HG02759 (cell line): ENCODE data around the gene RAD9A.

Source experiments
- ATAC-seq: cut with Tn5 transposase; IDR thresholded peaks from one replicate; pipeline ENCODE4 v1.9.1; 2021; ENCODE audit warnings: mild to moderate bottlenecking, moderate library complexity; ENCODE audit not compliant: unreplicated experiment

Gene RAD9A

GRCh38 chr11:67437809-67438157, 46.0 kb downstream of the RAD9A start:
- no peak for ATAC-seq

- ATAC-seq, result no peak
Measured at GRCh38 chr11:67438158-67438902, 46.5 kb downstream of the RAD9A start.

GRCh38 chr11:67439321-67440228, 47.8 kb downstream of the RAD9A start:
- ATAC-seq, result no peak

GRCh38 chr11:67440229-67441097, 48.7 kb downstream of the RAD9A start:
- ATAC-seq, result no peak

GRCh38 chr11:67441098-67441563, 49.3 kb downstream of the RAD9A start:
- no peak for ATAC-seq

- no peak for ATAC-seq
Measured at GRCh38 chr11:67441731-67442351, 50.1 kb downstream of the RAD9A start.

GRCh38 chr11:67442504-67443404, 51.0 kb downstream of the RAD9A start:
- no peak for ATAC-seq

- ATAC-seq, result no peak
Measured at GRCh38 chr11:67445515-67445914, 53.7 kb downstream of the RAD9A start.
